CD4-positive, alpha-beta memory T cell (primary cell): ENCODE results near the gene ZNF385C. TPM values are rescaled to one million over a fixed set of nuclear protein-coding genes. Genes with fewer than 3 reads are reported as not detected.

ENCODE experiments used
- CTCF ChIA-PET: fragments of 350-600 bp; sonication (Branson Sonifier 250); formaldehyde crosslinking; loops from one replicate; lab custom pipeline; 2021; ENCODE audit warnings: inconsistent platforms; ENCODE audit not compliant: partially characterized antibody; lab: Charles Lee
- POLR2A ChIA-PET: fragments of 350-600 bp; sonication (Branson Sonifier 250); formaldehyde crosslinking; loops from one replicate; lab custom pipeline; 2021; ENCODE audit not compliant: partially characterized antibody; lab: Charles Lee
- DNase-seq, 5 donors: peaks; one replicate each; pipeline versions ENCODE4 v3.0.0 to v3.0.0-alpha.2; 2020 to 2022; ENCODE audit warnings: mixed read lengths in 1 of 5
- H3K27ac ChIP-seq: one replicate; pipeline ENCODE4 v1.7.0; 2013; ENCODE audit warnings: low read depth, low read length
- H3K27me3 ChIP-seq: 2 replicates; pipeline ENCODE4 v1.7.0; 2013; ENCODE audit warnings: mild to moderate bottlenecking, low read length, moderate library complexity; ENCODE audit not compliant: insufficient read depth
- H3K36me3 ChIP-seq: 2 replicates; pipeline ENCODE4 v1.7.0; 2013; ENCODE audit warnings: mild to moderate bottlenecking, low read length, moderate library complexity; ENCODE audit not compliant: insufficient read depth
- H3K4me1 ChIP-seq: 2 replicates; pipeline ENCODE4 v1.7.0; 2013; ENCODE audit warnings: mild to moderate bottlenecking, low read length, moderate library complexity; ENCODE audit not compliant: insufficient read depth
- H3K4me3 ChIP-seq, 2 donors: one replicate each; pipeline ENCODE4 v1.7.0; 2013; ENCODE audit warnings: low read length in 2 of 2, mild to moderate bottlenecking in 1 of 2
- H3K9me3 ChIP-seq, 2 donors: one replicate each; pipeline ENCODE4 v1.7.0; 2013; ENCODE audit warnings: low read length in 2 of 2, control low read depth in 1 of 2; ENCODE audit not compliant: control insufficient read depth in 1 of 2
- H3K27ac Mint-ChIP-seq, 7 donors: one replicate each; pipeline ENCODE4 v1.8.0; 2020 to 2021; ENCODE audit warnings: mixed read lengths in 7 of 7, mild to moderate bottlenecking in 6 of 7, inconsistent platforms in 3 of 7, moderate library complexity in 3 of 7
- H3K27me3 Mint-ChIP-seq, 2 donors: one replicate each; pipeline ENCODE4 v1.8.0; 2020 to 2021; ENCODE audit warnings: mixed read lengths in 2 of 2
- H3K36me3 Mint-ChIP-seq, 2 donors: one replicate each; pipeline ENCODE4 v1.8.0; 2020 to 2021; ENCODE audit warnings: mixed read lengths in 2 of 2, inconsistent platforms in 1 of 2, mild to moderate bottlenecking in 1 of 2
- H3K4me1 Mint-ChIP-seq, 4 donors: one replicate each; pipeline ENCODE4 v1.8.0; 2020 to 2021; ENCODE audit warnings: mixed read lengths in 4 of 4, mild to moderate bottlenecking in 1 of 4
- H3K4me3 Mint-ChIP-seq, 8 donors: one replicate each; pipeline ENCODE4 v1.8.0; 2020 to 2021; ENCODE audit warnings: mixed read lengths in 8 of 8, mild to moderate bottlenecking in 7 of 8, moderate library complexity in 6 of 8, inconsistent platforms in 3 of 8
- H3K9me3 Mint-ChIP-seq, 8 donors: one replicate each; pipeline ENCODE4 v1.8.0; 2020 to 2021; ENCODE audit warnings: mixed read lengths in 8 of 8, mild to moderate bottlenecking in 5 of 8, inconsistent platforms in 3 of 8, moderate library complexity in 1 of 8
- intact Hi-C: fragments of 100-400 bp; cut with micrococcal nuclease; formaldehyde crosslinking; loops from one replicate; pipeline ENCODE4 v1.15.1; 2023
- polyA plus RNA-seq, 2 donors: library from polyadenylated mRNA; unstranded; fragments of 300-500 nt; fragmentation: Illumina TruSeq; gene quantifications; one replicate each; pipeline ENCODE4 v1.2.3, GENCODE V29; 2021
- total RNA-seq, 2 experiments: library from RNA; stranded (reverse); gene quantifications; one replicate each; pipeline ENCODE4 v1.2.3, GENCODE V29; 2021

Gene ZNF385C
- total and polyA plus RNA-seq, 4 experiments from 2014 or later: 0.36 TPM; not detected in 3

GRCh38 chr17:42131981-42132432 is 33.7 kb upstream of the ZNF385C start:
- Mint-ChIP-seq H3K27ac (peak overlapping the region; percentile 68 to 91 (median 82)), H3K4me3 (no peak overlapping the region)

GRCh38 chr17:42131232-42131631 is 33.0 kb upstream of the ZNF385C start:
- CTCF ChIA-PET: interaction anchor here (2.5 kb wide), 1 partner anchor 50 kb away, joined by 7 read pairs; the partner anchor contains the start of gene KCNH4
- POLR2A ChIA-PET: interaction anchor here (1.4 kb wide), 1 partner anchor 13 kb away, joined by 3 read pairs; no protein-coding TSS in a partner anchor
- intact Hi-C loops: no loop called here

More at GRCh38 chr17:42131981-42132432, 33.7 kb upstream of the ZNF385C start:
- Mint-ChIP-seq H3K36me3 (peaks cover 33 to 65% of the 10 kb centered on the region in 2 donors), H3K4me1 (peaks cover 36 to 59% (median 45%) of the 10 kb centered on the region in 4 donors), H3K9me3 (no peaks in the 10 kb centered on the region), H3K27me3 (no peaks in the 10 kb centered on the region)
- intact Hi-C loops: no loop called here
- no peak overlapping the region for H3K4me3 ChIP-seq
- H3K9me3 ChIP-seq: no peaks in the 10 kb centered on the region
- ChIA-PET CTCF (interaction anchor here (1.1 to 2.5 kb wide), 3 partner anchors 50 to 170 kb away, joined by 4 to 7 read pairs (median 4); partner anchors contain the start of gene KCNH4), POLR2A (interaction anchor here (1.5 kb wide), 1 partner anchor 20 kb away, joined by 4 read pairs; the partner anchor contains the start of gene DHX58)
- H3K4me1 ChIP-seq: peaks cover 53% of the 10 kb centered on the region
- no peaks in the 10 kb centered on the region for H3K27me3 ChIP-seq
- peaks cover 42% of the 10 kb centered on the region for H3K36me3 ChIP-seq
- DNase-seq: no peak
- no peak overlapping the region for H3K27ac ChIP-seq

GRCh38 chr17:42130310-42130936 is 32.1 kb upstream of the ZNF385C start:
- intact Hi-C loops: no loop called here
- ChIA-PET CTCF (interaction anchor here (2.5 kb wide), 1 partner anchor 51 kb away, joined by 7 read pairs; the partner anchor contains the start of gene KCNH4), POLR2A (interaction anchor here (1.4 kb wide), 1 partner anchor 13 kb away, joined by 3 read pairs; no protein-coding TSS in a partner anchor)
- H3K9me3 ChIP-seq: no peaks in the 10 kb centered on the region
- H3K4me1 ChIP-seq: peaks cover 37% of the 10 kb centered on the region
- Mint-ChIP-seq H3K4me3 (no peak overlapping the region), H3K27me3 (no peaks in the 10 kb centered on the region), H3K36me3 (peaks cover 46 to 67% of the 10 kb centered on the region in 2 donors), H3K27ac (peak overlapping the region in 5 of 7 donors; percentile 33 to 87 (median 68)), H3K4me1 (peaks cover 26 to 44% (median 33%) of the 10 kb centered on the region in 4 donors), H3K9me3 (no peaks in the 10 kb centered on the region)
- H3K4me3 ChIP-seq: no peak overlapping the region
- H3K27me3 ChIP-seq: no peaks in the 10 kb centered on the region
- H3K27ac ChIP-seq: no peak overlapping the region
- DNase-seq: no peak
- peaks cover 53% of the 10 kb centered on the region for H3K36me3 ChIP-seq

More at GRCh38 chr17:42131232-42131631, 33.0 kb upstream of the ZNF385C start:
- Histone ChIP-seq H3K27me3 (no peaks in the 10 kb centered on the region), H3K36me3 (peaks cover 46% of the 10 kb centered on the region), H3K4me3 (no peak overlapping the region), H3K9me3 (no peaks in the 10 kb centered on the region), H3K4me1 (peaks cover 45% of the 10 kb centered on the region), H3K27ac (no peak overlapping the region)
- DNase-seq: no peak
- no peak overlapping the region for H3K4me3 Mint-ChIP-seq
- no peaks in the 10 kb centered on the region for H3K9me3 Mint-ChIP-seq
- H3K27me3 Mint-ChIP-seq: no peaks in the 10 kb centered on the region
- peaks cover 38 to 66% of the 10 kb centered on the region in 2 donors for H3K36me3 Mint-ChIP-seq
- peak overlapping the region; percentile 13 to 90 (median 76) for H3K27ac Mint-ChIP-seq
- peaks cover 33 to 52% (median 41%) of the 10 kb centered on the region in 4 donors for H3K4me1 Mint-ChIP-seq

GRCh38 chr17:42129109-42129837 is 31.0 kb upstream of the ZNF385C start:
- peaks cover 57% of the 10 kb centered on the region for H3K36me3 ChIP-seq

GRCh38 chr17:42127414-42127813 is 29.1 kb upstream of the ZNF385C start:
- DNase-seq: no peak
- Histone ChIP-seq H3K4me1 (peaks cover 10% of the 10 kb centered on the region), H3K9me3 (no peaks in the 10 kb centered on the region), H3K4me3 (no peak overlapping the region), H3K27me3 (no peaks in the 10 kb centered on the region), H3K36me3 (peaks cover 57% of the 10 kb centered on the region), H3K27ac (no peak overlapping the region)
- peaks cover 10 to 16% (median 10%) of the 10 kb centered on the region in 4 donors for H3K4me1 Mint-ChIP-seq
- ChIA-PET POLR2A (no interaction called here), CTCF (no interaction called here)
- intact Hi-C loops: no loop called here
- no peaks in the 10 kb centered on the region for H3K9me3 Mint-ChIP-seq
- no peak overlapping the region for H3K4me3 Mint-ChIP-seq
- H3K27me3 Mint-ChIP-seq: no peaks in the 10 kb centered on the region
- peak overlapping the region in 1 of 7 donors; percentile 14 for H3K27ac Mint-ChIP-seq
- peaks cover 49 to 68% of the 10 kb centered on the region in 2 donors for H3K36me3 Mint-ChIP-seq

More at GRCh38 chr17:42129109-42129837, 31.0 kb upstream of the ZNF385C start:
- H3K27ac Mint-ChIP-seq: peak overlapping the region in 3 of 7 donors; percentile 59 to 86 (median 60)
- no peak overlapping the region for H3K4me3 Mint-ChIP-seq
- Histone ChIP-seq H3K27ac (no peak overlapping the region), H3K4me1 (peaks cover 28% of the 10 kb centered on the region), H3K4me3 (no peak overlapping the region), H3K27me3 (no peaks in the 10 kb centered on the region), H3K9me3 (no peaks in the 10 kb centered on the region)
- no peaks in the 10 kb centered on the region for H3K27me3 Mint-ChIP-seq
- CTCF ChIA-PET: no interaction called here
- no peak for DNase-seq
- intact Hi-C loops: no loop called here
- peaks cover 49 to 75% of the 10 kb centered on the region in 2 donors for H3K36me3 Mint-ChIP-seq
- no peaks in the 10 kb centered on the region for H3K9me3 Mint-ChIP-seq
- POLR2A ChIA-PET: interaction anchor here (0.5 to 1.1 kb wide), 2 partner anchors 8 to 277 kb away, joined by 4 read pairs; partner anchors contain the start of gene KAT2A
- H3K4me1 Mint-ChIP-seq: peaks cover 24 to 34% (median 27%) of the 10 kb centered on the region in 4 donors

GRCh38 chr17:42126836-42127235 is 28.6 kb upstream of the ZNF385C start:
- H3K36me3 Mint-ChIP-seq: peaks cover 49 to 69% of the 10 kb centered on the region in 2 donors

More at GRCh38 chr17:42126836-42127235, 28.6 kb upstream of the ZNF385C start:
- Mint-ChIP-seq H3K27ac (no peak overlapping the region), H3K4me1 (peaks cover 5 to 12% (median 8%) of the 10 kb centered on the region in 4 donors), H3K27me3 (no peaks in the 10 kb centered on the region), H3K4me3 (no peak overlapping the region), H3K9me3 (no peaks in the 10 kb centered on the region)
- peaks cover 4% of the 10 kb centered on the region for H3K4me1 ChIP-seq
- no peaks in the 10 kb centered on the region for H3K27me3 ChIP-seq
- no peak for DNase-seq
- no peak overlapping the region for H3K27ac ChIP-seq
- intact Hi-C loops: no loop called here
- H3K4me3 ChIP-seq: no peak overlapping the region
- peaks cover 57% of the 10 kb centered on the region for H3K36me3 ChIP-seq
- ChIA-PET CTCF (no interaction called here), POLR2A (no interaction called here)
- no peaks in the 10 kb centered on the region for H3K9me3 ChIP-seq
